Measurements from ENCODE around the gene IWS1.
"Not testable (repeated sequence)": the region's sequence is repeated elsewhere in the genome, so short reads cannot be mapped to it uniquely, and the experiment has no call there.

Gene IWS1

DNA sequence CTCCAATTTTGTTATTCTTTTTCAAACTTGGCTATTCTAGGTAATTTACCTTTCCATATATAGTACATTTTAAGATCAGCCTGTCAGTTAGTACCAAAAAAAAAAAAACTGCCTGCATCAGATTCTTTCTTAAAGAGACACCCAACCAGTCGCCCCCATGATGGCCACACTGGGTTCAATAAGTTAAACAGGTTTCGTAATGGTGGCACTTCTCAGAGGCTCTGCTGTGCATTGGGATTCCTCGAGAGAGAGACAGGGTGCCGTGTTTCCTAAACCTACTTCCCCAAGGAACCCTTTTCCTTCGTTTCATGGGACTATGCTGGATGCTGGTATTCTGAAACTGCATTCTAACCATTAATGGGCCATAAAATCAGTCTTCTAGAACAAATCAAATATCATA, 46.6 kb upstream of the IWS1 start:
- no peak for DNase-seq (ENCODE audit: low read depth)
- no peak overlapping the region for H3K4me3 ChIP-seq (ENCODE audit: low read depth, low read length)
- TF ChIP-seq, protein P1, sequence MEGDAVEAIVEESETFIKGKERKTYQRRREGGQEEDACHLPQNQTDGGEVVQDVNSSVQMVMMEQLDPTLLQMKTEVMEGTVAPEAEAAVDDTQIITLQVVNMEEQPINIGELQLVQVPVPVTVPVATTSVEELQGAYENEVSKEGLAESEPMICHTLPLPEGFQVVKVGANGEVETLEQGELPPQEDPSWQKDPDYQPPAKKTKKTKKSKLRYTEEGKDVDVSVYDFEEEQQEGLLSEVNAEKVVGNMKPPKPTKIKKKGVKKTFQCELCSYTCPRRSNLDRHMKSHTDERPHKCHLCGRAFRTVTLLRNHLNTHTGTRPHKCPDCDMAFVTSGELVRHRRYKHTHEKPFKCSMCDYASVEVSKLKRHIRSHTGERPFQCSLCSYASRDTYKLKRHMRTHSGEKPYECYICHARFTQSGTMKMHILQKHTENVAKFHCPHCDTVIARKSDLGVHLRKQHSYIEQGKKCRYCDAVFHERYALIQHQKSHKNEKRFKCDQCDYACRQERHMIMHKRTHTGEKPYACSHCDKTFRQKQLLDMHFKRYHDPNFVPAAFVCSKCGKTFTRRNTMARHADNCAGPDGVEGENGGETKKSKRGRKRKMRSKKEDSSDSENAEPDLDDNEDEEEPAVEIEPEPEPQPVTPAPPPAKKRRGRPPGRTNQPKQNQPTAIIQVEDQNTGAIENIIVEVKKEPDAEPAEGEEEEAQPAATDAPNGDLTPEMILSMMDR (IDR thresholded peaks at IDR 0.05; ENCODE audit: insufficient read depth, low read depth, low read length, missing control alignments), result no peak

- DNase-seq (ENCODE audit: low read depth); H3K4me3 ChIP-seq (ENCODE audit: low read depth, low read length): not testable (repeated sequence)
Measured at GRCh38 chr2:127572352-127572751, 46.1 kb upstream of the IWS1 start.

DNA sequence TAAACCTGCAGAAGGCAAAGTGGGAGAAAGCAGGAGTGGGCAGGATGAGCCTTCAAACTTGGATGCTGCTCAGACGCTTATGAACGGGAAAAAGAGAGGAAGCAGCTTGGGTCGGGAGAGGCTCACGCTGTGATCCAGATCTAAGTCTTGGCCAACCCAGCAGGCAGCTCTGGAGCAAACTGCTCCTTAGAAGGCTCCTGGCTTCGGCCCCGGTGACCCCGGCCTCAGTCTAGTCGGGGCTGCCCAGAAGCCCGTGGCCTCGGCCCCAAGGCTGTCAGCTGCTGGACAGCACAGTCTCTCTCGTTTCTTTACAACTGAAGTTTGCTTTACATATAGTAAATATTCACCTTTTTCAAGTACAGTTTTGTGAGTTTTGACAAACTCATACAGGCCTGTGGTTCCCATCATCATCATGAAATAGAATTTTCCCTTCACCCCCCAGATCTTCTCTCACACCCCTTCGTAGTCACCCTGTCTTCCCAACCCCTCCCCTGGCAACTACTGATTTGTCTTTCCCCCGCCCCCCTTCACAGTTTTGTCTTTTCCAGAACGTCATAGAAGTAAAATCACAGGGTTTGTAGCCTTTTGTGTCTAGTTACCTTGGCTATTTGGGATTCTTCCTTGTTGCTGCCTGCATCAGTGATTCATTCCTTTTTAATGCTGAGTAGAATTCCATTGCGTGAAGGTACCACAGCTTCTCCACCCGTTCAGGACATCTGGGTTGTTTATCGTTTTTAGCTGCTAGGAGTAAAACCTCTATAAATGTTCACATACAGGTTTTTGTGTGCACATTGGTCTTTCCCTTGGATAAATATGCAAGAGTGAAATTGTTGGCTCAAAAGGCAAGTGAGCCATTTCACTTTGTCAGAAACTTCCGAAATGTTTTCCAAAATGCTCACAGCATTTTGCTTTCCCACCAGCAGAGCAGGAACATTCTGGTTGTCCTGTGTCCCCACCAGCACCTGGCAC, 44.3 kb upstream of the IWS1 start:
- TF ChIP-seq, protein P1 (IDR thresholded peaks at IDR 0.05; ENCODE audit: insufficient read depth, low read depth, low read length, missing control alignments), result no peak
- no peak for DNase-seq (ENCODE audit: low read depth)
- no peak overlapping the region for H3K4me3 ChIP-seq (ENCODE audit: low read depth, low read length)

- H3K4me3 ChIP-seq (ENCODE audit: low read depth, low read length), result no peak overlapping the region
- TF ChIP-seq, protein P1 (IDR thresholded peaks at IDR 0.05; ENCODE audit: insufficient read depth, low read depth, low read length, missing control alignments), result no peak
- no peak for DNase-seq (ENCODE audit: low read depth)
Measured at GRCh38 chr2:127569666-127570065, 43.4 kb upstream of the IWS1 start.

DNA sequence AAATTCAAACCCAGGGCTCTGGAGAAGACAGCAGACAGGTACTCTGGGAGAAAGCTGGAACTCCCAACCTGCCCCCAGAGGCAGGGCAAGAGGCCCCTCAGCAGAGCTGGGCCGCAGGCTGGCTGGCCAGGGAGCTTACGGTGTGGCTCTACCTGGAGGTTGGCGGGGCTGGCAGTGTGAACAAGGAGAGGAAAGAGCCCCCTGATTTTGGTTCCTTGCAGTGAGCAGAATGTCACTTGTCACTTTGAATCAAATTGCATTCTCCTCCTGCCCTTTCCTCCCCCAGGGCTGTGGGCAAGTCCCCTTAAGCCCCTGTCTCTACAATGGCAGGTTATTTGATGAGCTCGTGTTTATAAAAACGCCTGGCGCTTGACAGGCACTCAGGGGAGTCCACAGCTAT, 41.8 kb upstream of the IWS1 start:
- DNase-seq (ENCODE audit: low read depth), result no peak
- H3K4me3 ChIP-seq (ENCODE audit: low read depth, low read length), result no peak overlapping the region
- TF ChIP-seq, protein P1 (IDR thresholded peaks at IDR 0.05; ENCODE audit: insufficient read depth, low read depth, low read length, missing control alignments), result no peak

DNA sequence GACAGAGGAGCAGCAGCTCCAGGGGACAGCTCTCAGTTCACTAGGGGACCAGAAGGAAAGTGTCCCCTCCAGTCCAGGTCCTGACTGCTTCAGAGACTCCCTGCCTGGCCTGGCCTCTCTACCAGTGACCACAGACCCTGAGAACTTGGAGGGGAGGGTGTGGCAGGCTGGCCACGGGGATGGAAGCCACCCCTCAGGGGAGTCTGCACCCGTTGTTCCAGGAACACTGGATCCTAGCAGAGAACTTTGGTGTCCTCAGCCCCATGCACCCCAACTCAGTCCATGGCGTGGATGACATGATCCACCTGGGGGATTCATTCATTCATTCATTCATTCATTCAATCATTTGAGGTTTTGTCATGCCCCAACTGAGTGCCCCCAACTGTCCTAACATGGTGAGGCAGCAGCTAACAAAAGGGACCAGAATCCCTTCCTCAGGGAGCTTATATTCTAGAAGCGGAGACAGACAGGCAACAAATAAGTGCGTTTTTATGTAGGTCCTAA, 41.1 kb upstream of the IWS1 start:
- TF ChIP-seq, protein P1 (IDR thresholded peaks at IDR 0.05; ENCODE audit: insufficient read depth, low read depth, low read length, missing control alignments), result no peak
- no peak for DNase-seq (ENCODE audit: low read depth)

GRCh38 chr2:127566576-127566975, 40.3 kb upstream of the IWS1 start:
- no peak for DNase-seq (ENCODE audit: low read depth)
- H3K4me3 ChIP-seq (ENCODE audit: low read depth, low read length), result no peak overlapping the region
- TF ChIP-seq, protein P1 (IDR thresholded peaks at IDR 0.05; ENCODE audit: insufficient read depth, low read depth, low read length, missing control alignments), result no peak

More for the DNA sequence above, 41.1 kb upstream of the IWS1 start:
- no peak overlapping the region for H3K4me3 ChIP-seq (ENCODE audit: low read depth, low read length)
